Activated CD4-positive, alpha-beta T cell treated with anti-CD3 and anti-CD28 coated beads, Interleukin-2, Interleukin-4, amounts not matched to agents 100 ng/mL and 50 ng/mL, durations not matched to agents 16 hours and 8 hours (primary cell): ENCODE measurements around the gene TRIO.
"Not testable (repeated sequence)": the region's sequence is repeated elsewhere in the genome, so short reads cannot be mapped to it uniquely, and the experiment has no call there.

Experiments
- DNase-seq: peaks from one replicate; pipeline ENCODE4 v3.0.0-alpha.2; 2020; ENCODE audit warnings: low spot score

TRIO gene

GRCh38 chr5:14510156-14510734, 367.1 kb downstream of the TRIO start:
- DNase-seq, result no peak

DNA sequence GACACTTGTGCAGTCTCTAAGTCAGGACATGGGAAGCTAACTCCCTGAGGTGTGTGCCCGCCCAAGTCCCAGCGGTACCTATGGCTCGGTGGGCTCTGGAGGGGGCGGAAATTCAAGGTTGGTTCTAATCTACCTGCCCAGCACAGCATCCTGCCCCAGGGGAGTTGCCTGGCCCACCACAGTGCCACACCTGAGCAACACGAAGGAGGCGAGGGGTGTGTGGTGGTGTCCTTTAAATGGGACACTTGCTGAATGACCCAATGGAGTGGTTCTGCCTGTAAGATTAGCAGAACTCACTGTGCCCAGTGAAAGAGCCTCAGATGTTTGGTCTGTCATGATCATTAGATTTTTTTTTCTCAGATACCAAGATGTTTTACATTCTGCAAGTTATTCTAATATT, 367.7 kb downstream of the TRIO start:
- DNase-seq, result no peak

DNA sequence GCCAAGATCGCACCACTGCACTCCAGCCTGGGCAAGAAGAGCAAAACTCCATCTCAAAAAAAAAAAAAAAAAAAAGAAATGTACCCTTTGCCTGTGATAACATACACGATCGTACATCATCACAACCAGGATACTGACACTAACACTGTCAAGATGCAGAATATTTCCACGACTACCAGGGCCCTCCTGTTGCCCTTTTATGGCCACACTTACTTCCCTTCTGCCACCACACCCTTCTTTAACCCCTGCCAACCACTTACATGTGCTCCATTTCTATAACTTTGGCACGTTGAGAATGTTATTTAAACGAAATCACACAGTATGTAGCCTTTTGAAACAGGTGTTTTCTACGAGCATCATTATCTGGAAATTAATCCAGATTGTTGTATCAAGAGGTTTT, 369.4 kb downstream of the TRIO start:
- DNase-seq, result no peak

DNA sequence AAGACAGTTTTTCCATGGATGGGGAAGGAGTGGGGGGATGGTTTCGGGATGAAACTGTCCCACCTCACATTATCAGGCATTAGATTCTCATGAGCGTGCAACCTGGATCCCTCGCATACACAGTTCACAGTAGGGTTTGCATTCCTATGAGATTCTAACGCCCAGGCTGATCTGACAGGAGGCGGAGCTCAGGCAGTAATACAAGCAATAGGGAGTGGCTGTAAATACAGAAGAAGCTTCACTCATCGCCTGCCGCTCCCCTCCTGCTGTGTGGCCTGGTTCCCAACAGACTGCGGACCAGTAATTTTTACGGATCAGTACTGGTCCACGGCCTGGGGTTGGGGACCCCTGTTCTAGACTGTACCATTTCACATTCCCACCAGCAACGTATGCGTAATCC, 370.1 kb downstream of the TRIO start:
- DNase-seq, result no peak

- DNase-seq, result no peak
These were observed 373.8 kb downstream of the TRIO start for GRCh38 chr5:14516901-14517300.

DNA sequence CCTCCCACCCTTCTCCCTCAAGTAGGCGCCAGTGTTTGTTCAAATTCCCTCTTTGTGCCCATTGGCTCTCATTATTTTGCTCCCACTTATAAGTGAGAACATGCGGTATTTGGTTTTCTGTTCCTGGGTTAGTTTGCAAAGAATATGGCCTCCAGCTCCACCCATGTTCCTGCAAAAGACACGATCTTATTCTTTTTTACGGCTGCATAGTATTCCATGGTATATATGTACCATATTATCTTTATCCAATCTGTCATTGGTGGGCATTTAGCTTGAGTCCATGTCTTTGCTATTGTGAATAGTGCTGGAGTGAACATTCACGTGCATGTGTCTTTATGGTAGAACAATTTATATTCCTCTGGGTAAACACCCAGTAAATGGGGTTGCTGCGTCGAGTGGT, 375.5 kb downstream of the TRIO start:
- DNase-seq, result no peak

GRCh38 chr5:14521748-14522147, 378.6 kb downstream of the TRIO start:
- no peak for DNase-seq

DNA sequence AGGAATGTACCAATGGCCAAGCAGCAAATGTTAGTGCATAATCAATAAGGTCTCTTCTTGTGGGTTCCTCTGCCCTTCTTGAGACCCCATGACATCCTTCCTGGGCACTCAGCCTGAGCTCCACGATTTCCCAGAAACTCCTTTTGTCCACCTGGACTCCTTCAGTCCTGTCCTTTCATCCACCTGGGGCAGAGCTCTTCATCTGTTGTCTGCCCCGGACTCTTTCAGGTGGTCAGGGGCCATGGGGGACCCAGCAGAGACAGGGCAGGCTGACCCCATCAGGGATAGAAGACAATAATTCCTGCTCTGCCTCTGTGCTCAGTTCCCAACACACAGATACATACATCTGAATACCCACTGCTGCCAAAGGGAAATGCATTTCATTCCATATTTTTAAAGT, 379.6 kb downstream of the TRIO start:
- no peak for DNase-seq

DNA sequence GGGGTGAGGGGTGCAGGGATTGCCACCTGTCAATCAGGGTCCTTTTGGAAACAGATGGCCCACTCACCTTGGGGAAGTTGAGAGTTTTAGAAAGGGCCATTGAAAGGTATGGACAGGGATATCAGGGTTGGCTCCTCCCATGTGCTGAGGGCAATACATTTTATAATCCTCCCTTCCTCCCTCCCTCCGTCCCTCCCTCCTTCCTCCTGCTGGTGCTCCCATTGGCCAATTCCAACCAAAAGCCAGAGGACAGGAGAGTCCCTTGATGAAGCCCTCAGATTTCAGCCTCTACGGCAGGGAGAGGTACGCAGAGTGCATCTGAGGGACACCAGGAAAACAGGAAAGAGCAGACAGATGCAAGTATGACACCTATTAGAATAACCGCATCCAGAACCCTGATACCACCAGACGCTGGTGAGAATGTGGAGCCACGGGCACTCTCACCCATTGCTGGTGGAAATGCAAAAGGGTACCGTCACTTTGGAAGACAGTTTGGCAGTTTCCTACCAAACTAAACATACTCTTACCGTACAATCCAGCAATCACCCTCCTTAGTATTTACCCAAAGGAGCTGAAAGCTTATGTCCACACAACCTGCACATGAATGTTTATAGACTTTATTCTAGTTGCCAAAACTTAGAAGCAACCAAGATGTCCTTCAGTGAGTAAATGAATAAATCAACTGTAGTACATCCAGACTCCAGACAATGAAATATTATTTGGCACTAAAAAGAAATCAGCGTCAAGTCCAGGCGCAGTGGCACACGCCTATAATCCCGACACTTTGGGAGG, 380.3 kb downstream of the TRIO start:
- DNase-seq, result no peak

DNA sequence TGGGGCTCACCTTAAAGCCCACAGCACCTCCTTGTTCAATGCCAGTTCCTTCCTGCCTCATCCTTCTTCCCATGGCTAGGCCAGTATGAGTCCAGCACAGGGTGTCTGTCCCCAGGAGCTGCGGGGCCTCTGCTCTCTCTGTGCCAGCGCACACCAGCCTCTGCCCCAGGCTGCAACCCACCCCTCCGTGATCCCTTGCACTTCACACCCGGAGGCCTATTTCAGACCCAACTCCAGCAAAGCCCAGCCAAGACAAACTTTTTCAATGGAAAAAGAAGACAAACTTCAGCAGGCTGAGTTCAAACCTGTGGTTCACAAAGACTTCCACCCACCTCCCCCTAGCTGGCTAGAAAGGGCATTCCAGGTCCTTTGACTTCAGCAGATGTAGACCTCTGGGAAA, 382.3 kb downstream of the TRIO start:
- DNase-seq, result no peak

DNA sequence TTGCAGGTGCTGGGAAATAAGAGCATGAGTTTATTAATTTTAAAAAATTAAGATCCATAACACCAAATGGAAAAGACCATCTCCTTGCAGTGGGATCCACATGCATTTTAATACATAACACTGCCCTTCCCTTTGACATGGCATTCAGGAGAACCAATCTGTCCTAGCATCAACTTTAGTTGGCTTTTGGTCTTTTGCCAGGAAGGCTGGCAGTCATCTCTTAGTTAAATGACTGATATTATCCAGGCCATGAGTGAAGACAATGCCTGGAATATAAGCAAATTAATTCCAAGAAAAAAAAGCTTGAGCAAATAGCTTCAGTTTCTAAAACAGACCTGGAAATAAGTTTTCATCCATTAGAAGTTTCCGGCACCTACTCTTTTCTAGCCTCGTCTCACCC, 383.4 kb downstream of the TRIO start:
- no peak for DNase-seq

DNA sequence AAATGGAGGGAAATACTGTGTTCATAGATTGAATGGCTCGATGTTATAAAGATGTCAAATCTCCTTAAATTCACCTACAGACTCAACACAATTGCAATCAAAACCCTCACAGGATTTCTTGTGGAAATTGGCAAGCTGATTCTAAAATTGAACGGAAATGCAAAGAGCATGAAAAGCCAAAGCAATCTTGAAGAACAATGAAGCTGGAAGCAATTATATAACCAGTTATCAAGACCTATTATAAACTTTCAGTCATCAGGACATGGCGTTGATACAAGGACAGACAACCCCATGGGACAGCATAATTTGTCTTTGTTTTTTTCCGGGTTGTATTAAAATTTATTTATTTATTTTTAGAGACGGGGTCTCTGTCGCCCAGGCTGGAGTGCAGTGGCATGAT, 385.0 kb downstream of the TRIO start:
- no peak for DNase-seq

GRCh38 chr5:14528926-14529325, 385.8 kb downstream of the TRIO start:
- DNase-seq, result no peak

DNA sequence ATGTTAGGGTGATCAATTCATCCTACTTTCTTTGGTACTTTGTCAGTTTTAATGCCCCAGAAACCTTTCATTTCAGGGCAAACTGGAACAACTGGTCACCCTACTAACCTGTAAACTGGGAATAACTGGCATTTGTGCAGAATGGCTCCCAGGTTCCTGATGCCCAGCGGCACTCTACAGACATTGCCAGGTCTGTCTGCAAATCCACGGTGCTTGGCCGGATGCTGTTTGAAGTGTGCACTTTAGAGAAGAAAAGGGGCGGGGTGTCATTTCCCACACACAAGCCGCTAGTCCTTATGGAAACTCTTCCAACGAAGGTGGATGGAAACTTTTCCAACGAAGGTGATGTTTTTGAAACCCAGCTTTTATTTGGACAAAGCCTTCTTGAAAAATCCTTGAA, 388.5 kb downstream of the TRIO start:
- no peak for DNase-seq

DNA sequence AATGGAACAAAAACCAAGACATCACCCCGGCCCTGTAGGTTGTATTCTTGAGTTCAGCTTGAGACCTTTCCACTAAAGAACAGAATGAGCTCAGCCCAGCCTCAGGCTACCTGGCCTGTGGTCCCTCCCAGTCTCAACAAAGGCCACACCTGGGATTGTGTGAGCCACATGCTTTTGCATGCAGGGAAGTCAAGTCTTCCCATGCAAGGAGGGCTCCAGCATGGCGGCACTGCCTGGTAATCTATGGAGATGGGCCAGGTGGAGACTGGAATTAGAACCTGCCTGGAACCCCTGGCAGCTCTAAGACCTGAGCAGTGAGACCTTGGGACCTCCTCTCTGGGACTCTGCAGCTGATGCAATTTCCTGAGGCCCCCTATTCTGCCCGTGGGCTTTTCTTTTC, 389.0 kb downstream of the TRIO start:
- DNase-seq, result no peak

DNA sequence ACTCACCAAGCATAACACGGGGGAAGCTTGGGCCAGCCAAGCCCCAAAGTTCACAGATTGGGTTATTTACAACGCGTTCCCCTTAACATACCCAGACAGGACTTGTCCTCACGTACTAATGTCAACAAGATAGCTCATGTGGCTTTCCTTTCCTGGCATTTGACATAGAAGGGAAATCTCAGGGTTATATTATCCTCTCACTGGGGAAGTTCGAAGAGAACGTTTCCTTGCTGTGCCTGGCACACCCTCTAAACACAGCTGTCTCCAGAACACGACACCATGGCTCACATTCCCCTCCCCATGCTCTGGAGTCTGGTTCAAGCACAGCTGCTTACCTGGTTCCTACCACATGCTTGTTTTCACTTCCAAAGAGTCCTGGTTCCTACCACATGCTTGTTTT, 391.6 kb downstream of the TRIO start:
- DNase-seq, result no peak

DNA sequence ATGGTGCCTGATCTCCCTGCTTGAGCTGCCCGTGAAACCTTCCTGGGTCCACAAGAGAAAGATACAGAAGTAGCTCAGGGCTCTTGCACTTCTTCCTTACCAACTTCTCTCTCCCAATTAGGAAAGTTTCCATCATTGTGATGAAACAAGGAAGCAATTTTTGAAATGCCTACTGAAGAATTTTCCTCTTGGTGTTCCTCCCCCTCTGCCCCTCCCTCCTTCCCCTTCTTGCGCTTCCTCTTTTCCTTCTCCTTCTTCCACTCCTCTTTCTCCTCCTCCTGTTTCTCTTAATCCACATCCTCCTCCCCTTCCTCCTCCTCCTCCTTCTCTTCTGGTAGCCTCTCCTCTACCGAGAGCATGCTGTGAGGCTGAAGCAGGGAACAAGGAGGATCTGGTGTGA, 402.2 kb downstream of the TRIO start:
- DNase-seq, result no peak

- no peak for DNase-seq
These were observed 402.7 kb downstream of the TRIO start for GRCh38 chr5:14545862-14546261.

GRCh38 chr5:14547666-14548065, 404.5 kb downstream of the TRIO start:
- DNase-seq, result no peak

DNA sequence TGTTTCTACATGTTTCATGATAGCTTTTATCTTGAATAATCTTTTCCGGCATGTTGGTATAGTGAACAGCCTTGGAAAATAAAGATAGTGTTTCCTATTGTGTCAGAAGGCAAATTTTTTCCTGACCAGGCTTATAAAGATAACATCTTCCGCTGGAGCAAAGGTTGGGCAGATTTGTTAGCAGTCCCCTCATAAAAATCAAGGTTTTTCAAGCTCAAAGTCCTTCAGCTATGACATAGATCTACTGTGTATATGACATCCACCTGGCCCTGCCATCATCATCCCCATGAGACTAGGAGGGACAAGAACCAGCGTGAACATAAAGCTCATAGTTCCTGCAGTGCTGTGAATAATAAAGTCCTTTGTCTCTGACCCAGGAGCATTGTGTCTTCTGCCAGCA, 408.1 kb downstream of the TRIO start:
- no peak for DNase-seq

DNA sequence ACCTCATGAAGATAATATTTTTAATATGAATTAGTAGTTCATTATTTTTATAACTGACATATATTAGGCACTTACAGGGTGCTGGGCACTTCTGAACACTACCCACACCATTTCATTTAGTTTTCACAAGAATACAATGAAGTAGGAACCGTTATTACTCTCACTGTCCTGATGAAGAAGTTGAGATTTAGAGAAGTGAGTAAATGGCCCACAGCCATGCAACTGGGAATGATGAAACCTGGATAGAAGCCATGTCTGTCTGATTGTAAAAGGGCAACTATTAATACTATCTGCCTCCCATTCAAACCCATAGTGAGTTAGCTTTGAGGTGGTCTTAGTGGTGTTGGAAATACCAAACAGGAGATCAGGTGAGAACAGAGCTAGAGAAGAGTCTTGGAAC, 408.9 kb downstream of the TRIO start:
- no peak for DNase-seq

DNA sequence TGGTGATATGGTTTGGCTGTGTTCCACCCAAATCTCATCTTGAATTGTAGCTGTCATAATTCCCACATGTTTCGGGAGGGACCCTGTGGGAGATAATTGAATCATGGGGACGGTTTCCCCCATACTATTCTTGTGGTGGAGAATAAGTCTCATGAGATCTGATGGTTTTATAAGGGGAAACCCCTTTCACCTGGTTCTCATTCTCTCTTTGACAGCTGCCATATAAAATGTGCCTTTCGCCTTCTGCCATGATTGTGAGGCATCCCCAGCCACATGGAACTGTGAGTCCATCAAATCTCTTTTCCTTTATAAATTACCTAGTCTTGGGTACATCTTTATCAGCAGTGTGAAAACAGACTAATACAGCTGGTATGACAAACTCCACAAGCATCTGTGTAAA, 411.1 kb downstream of the TRIO start:
- DNase-seq, result not testable (repeated sequence)

DNA sequence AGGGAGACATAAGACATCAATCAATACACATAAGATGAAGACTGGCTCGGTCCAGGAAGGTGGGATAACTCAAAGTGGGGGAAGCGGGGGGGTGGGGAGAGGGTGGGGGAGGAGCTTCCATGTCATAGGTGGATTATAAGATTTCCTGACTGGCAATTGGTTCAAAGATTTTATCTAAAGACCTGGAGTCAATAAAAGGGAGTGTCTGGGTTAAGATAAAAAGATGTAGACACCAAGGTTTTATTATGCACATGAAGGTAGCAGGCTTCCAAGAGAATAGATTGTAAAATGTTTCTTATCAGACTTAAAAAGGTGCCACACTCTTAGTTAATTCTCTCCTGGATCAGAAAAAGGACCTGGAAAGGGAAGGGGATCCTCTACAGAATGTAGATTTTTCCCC, 412.9 kb downstream of the TRIO start:
- DNase-seq, result no peak

DNA sequence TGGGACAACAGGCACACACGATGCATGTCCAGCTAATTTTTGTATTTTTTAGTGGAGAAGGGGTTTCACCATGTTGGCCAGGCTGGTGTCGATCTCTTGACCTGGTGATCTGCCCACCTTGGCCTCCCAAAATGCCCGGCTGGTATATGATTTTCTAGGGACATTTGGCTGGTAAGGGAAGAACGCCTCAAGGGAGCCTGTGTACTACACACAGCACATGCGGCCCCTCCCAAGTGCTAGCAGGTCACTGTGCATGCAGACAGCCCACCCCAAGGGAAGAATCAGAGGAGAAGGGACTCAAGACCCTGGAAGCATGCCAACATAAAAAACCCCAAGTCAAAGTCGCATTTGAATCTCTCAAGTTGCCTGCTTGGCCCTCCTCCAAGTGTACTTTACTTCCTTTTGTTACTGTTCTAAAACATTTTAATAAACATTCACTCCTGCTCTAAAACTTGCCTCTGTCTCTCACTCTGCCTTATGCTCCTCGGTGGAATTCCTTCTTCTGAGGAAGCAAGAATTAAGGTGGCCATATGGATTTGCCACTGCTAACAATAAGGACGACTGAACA, 414.1 kb downstream of the TRIO start:
- DNase-seq, result no peak
